Thyroid gland (tissue), 4 donors: ENCODE measurements around the gene PNLDC1.

ENCODE experiments used
- CTCF ChIP-seq, 6 experiments: fragments of 200-600 bp in 3 of 6; fragments of 450-650 bp in 3 of 6; sonication (generic) in 3 of 6; IDR thresholded peaks; one replicate each; pipeline ENCODE4 v1.5.1; 2016 to 2019; ENCODE audit warnings: antibody characterized with exemption in 6 of 6, mild to moderate bottlenecking in 2 of 6, inconsistent platforms in 1 of 6, moderate library complexity in 1 of 6
- POLR2A ChIP-seq, 2 donors: fragments of 450-650 bp; IDR thresholded peaks; one replicate each; pipeline ENCODE4 v1.6.1; 2017; ENCODE audit warnings: antibody characterized with exemption in 2 of 2, mild to moderate bottlenecking in 2 of 2, moderate library complexity in 1 of 2

- TF ChIP-seq CTCF (IDR thresholded peaks at IDR 0.05) (no peak), POLR2A (IDR thresholded peaks at IDR 0.05) (no peak)
Measured at GRCh38 chr6:159753081-159753872, 46.8 kb upstream of the PNLDC1 start.
